Trophoblast cell (in vitro differentiated cells and primary cell): ENCODE data around the gene TMC6.
"Not testable (repeated sequence)": the region's sequence is repeated elsewhere in the genome, so short reads cannot be mapped to it uniquely, and the experiment has no call there.

ENCODE experiments used
- DNase-seq, 2 donors: peaks; one replicate each; pipeline ENCODE4 v3.0.0-alpha.2; 2016
- H2AFZ ChIP-seq: 2 replicates; pipeline ENCODE4 v1.6.1; 2013; ENCODE audit warnings: low read length, moderate library complexity, mild to moderate bottlenecking; ENCODE audit not compliant: insufficient read depth, poor library complexity
- H2AK5ac ChIP-seq: 2 replicates; pipeline ENCODE4 v1.6.1; 2013; ENCODE audit warnings: mild to moderate bottlenecking, low read length
- H2BK120ac ChIP-seq: 2 replicates; pipeline ENCODE4 v1.6.1; 2013; ENCODE audit warnings: low read length, mild to moderate bottlenecking, moderate library complexity; ENCODE audit not compliant: insufficient read depth, poor library complexity
- H2BK12ac ChIP-seq: 2 replicates; pipeline ENCODE4 v1.6.1; 2013; ENCODE audit warnings: mild to moderate bottlenecking, low read length, moderate library complexity
- H2BK5ac ChIP-seq: 2 replicates; pipeline ENCODE4 v1.6.1; 2013; ENCODE audit warnings: low read length, low read depth, moderate library complexity, mild to moderate bottlenecking; ENCODE audit not compliant: poor library complexity
- H3K14ac ChIP-seq: 2 replicates; pipeline ENCODE4 v1.6.1; 2013; ENCODE audit warnings: mild to moderate bottlenecking, low read length
- H3K18ac ChIP-seq: 2 replicates; pipeline ENCODE4 v1.6.1; 2013; ENCODE audit warnings: mild to moderate bottlenecking, low read length
- H3K23ac ChIP-seq: 2 replicates; pipeline ENCODE4 v1.6.1; 2013; ENCODE audit warnings: low read length
- H3K27ac ChIP-seq: 2 replicates; pipeline ENCODE4 v1.5.1; 2013; ENCODE audit warnings: low read depth, mild to moderate bottlenecking, inconsistent platforms, low read length, moderate library complexity
- H3K27me3 ChIP-seq: 2 replicates; pipeline ENCODE4 v1.6.1; 2013; ENCODE audit warnings: inconsistent platforms, mild to moderate bottlenecking, low read length, moderate library complexity; ENCODE audit not compliant: insufficient read depth
- H3K36me3 ChIP-seq, 2 experiments: 1 replicate in 1 of 2; 2 replicates in 1 of 2; pipeline ENCODE4 v1.6.1; 2013; ENCODE audit warnings: low read length in 2 of 2, mild to moderate bottlenecking in 2 of 2, moderate library complexity in 1 of 2; ENCODE audit not compliant: insufficient read depth in 2 of 2, control insufficient read depth in 1 of 2
- H3K4ac ChIP-seq: 2 replicates; pipeline ENCODE4 v1.6.1; 2013; ENCODE audit warnings: low read depth, mild to moderate bottlenecking, low read length, moderate library complexity
- H3K4me1 ChIP-seq, 2 experiments: 1 replicate in 1 of 2; 2 replicates in 1 of 2; pipeline ENCODE4 v1.6.1; 2013; ENCODE audit warnings: low read length in 2 of 2, mild to moderate bottlenecking in 2 of 2, moderate library complexity in 1 of 2; ENCODE audit not compliant: insufficient read depth in 2 of 2, control insufficient read depth in 1 of 2
- H3K4me2 ChIP-seq: 2 replicates; pipeline ENCODE4 v1.6.1; 2013; ENCODE audit warnings: inconsistent platforms, mild to moderate bottlenecking, low read length, moderate library complexity
- H3K4me3 ChIP-seq: 2 replicates; pipeline ENCODE4 v1.5.1; 2013; ENCODE audit warnings: mild to moderate bottlenecking, low read depth, low read length, inconsistent platforms
- H3K79me1 ChIP-seq: one replicate; pipeline ENCODE4 v1.6.1; 2013; ENCODE audit warnings: low read length
- H3K79me2 ChIP-seq: 2 replicates; pipeline ENCODE4 v1.6.1; 2013; ENCODE audit warnings: low read length, mild to moderate bottlenecking; ENCODE audit not compliant: control insufficient read depth, insufficient read depth, poor library complexity
- H3K9ac ChIP-seq: 2 replicates; pipeline ENCODE4 v1.6.1; 2013; ENCODE audit warnings: mild to moderate bottlenecking, low read length
- H3K9me3 ChIP-seq: 2 replicates; pipeline ENCODE4 v1.6.1; 2013; ENCODE audit warnings: low read depth, mild to moderate bottlenecking, control low read depth, inconsistent platforms, low read length; ENCODE audit not compliant: insufficient read depth
- H4K12ac ChIP-seq: 2 replicates; pipeline ENCODE4 v1.6.1; 2013; ENCODE audit warnings: low read depth, mild to moderate bottlenecking, low read length, moderate library complexity
- H4K8ac ChIP-seq: 2 replicates; pipeline ENCODE4 v1.6.1; 2013; ENCODE audit warnings: low read depth, mild to moderate bottlenecking, low read length, moderate library complexity
- H4K91ac ChIP-seq: one replicate; pipeline ENCODE4 v1.6.1; 2013; ENCODE audit warnings: low read depth, mild to moderate bottlenecking, low read length, moderate library complexity
- WGBS: extraction: QIAGEN DNeasy Blood & Tissue Kit; methylation state at CpG from one replicate; pipeline ENCODE4 v1.1.7; 2013; ENCODE audit warnings: missing lambda C conversion rate; ENCODE audit not compliant: insufficient read length, insufficient coverage; ENCODE audit errors: extremely low coverage; 5-methylcytosine and 5-hydroxymethylcytosine counted together

TMC6 gene

GRCh38 chr17:78174346-78174869 is 45.9 kb upstream of the TMC6 start:
- Histone ChIP-seq H3K23ac (no peak overlapping the region), H3K4ac (no peak overlapping the region), H2BK12ac (no peak overlapping the region), H3K18ac (no peak overlapping the region), H3K9me3 (peaks cover under 1% of the 10 kb centered on the region), H2AK5ac (no peak overlapping the region), H3K27ac (no peak overlapping the region), H4K8ac (no peak overlapping the region), H3K36me3 (peaks cover 44 to 48% of the 10 kb centered on the region in 2 experiments), H3K9ac (no peak overlapping the region), H3K79me1 (no peaks in the 10 kb centered on the region), H3K4me3 (no peak overlapping the region), H3K4me2 (no peak overlapping the region), H2BK5ac (no peak overlapping the region), H3K4me1 (peaks cover 3 to 12% of the 10 kb centered on the region in 2 experiments), H2AFZ (no peak overlapping the region), H3K79me2 (no peaks in the 10 kb centered on the region), H3K14ac (no peak overlapping the region), H3K27me3 (no peaks in the 10 kb centered on the region), H2BK120ac (no peak overlapping the region), H4K91ac (no peak overlapping the region), H4K12ac (no peak overlapping the region)
- peak in 1 of 2 donors; percentile 18 for DNase-seq
- no CpG with 5 or more reads among the region's 15 CpGs for WGBS

- Histone ChIP-seq H2BK5ac (no peak overlapping the region), H2AK5ac (no peak overlapping the region), H4K8ac (no peak overlapping the region), H3K4me3 (no peak overlapping the region), H4K91ac (no peak overlapping the region), H3K36me3 (peaks cover 32 to 36% of the 10 kb centered on the region in 2 experiments), H2BK12ac (no peak overlapping the region), H3K4me1 (peaks cover 5 to 14% of the 10 kb centered on the region in 2 experiments), H3K18ac (no peak overlapping the region), H3K4ac (no peak overlapping the region), H3K27ac (no peak overlapping the region), H3K4me2 (no peak overlapping the region), H3K79me2 (no peaks in the 10 kb centered on the region), H3K9ac (no peak overlapping the region), H3K14ac (no peak overlapping the region), H3K27me3 (no peaks in the 10 kb centered on the region), H2BK120ac (no peak overlapping the region), H3K79me1 (peaks cover 2% of the 10 kb centered on the region), H3K23ac (no peak overlapping the region), H4K12ac (no peak overlapping the region), H3K9me3 (no peaks in the 10 kb centered on the region), H2AFZ (no peak overlapping the region)
- no peak for DNase-seq
- no CpG with 5 or more reads among the region's 11 CpGs for WGBS
Measured at GRCh38 chr17:78173097-78173715, 44.7 kb upstream of the TMC6 start.

- H3K4ac ChIP-seq, result no peak overlapping the region
- H3K23ac ChIP-seq, result no peak overlapping the region
- H3K9ac ChIP-seq, result no peak overlapping the region
- WGBS, result no CpG with 5 or more reads among the region's 19 CpGs
- H2AK5ac ChIP-seq, result no peak overlapping the region
- H3K36me3 ChIP-seq, result peaks cover 29 to 33% of the 10 kb centered on the region in 2 experiments
- no peak overlapping the region for H4K12ac ChIP-seq
- H2BK12ac ChIP-seq, result no peak overlapping the region
- peaks cover 8 to 17% of the 10 kb centered on the region in 2 experiments for H3K4me1 ChIP-seq
- H3K14ac ChIP-seq, result no peak overlapping the region
- H3K27me3 ChIP-seq, result no peaks in the 10 kb centered on the region
- no peak for DNase-seq
- no peak overlapping the region for H3K4me2 ChIP-seq
- H3K9me3 ChIP-seq, result no peaks in the 10 kb centered on the region
- no peak overlapping the region for H2BK120ac ChIP-seq
- peaks cover 5% of the 10 kb centered on the region for H3K79me1 ChIP-seq
- H3K27ac ChIP-seq, result peak overlapping the region; percentile 2
- H4K91ac ChIP-seq, result no peak overlapping the region
- no peak overlapping the region for H4K8ac ChIP-seq
- H2AFZ ChIP-seq, result no peak overlapping the region
- H2BK5ac ChIP-seq, result no peak overlapping the region
- no peaks in the 10 kb centered on the region for H3K79me2 ChIP-seq
- H3K4me3 ChIP-seq, result no peak overlapping the region
- no peak overlapping the region for H3K18ac ChIP-seq
Measured at GRCh38 chr17:78172249-78173051, 43.9 kb upstream of the TMC6 start.

GRCh38 chr17:78171591-78172248 is 43.2 kb upstream of the TMC6 start:
- not testable (repeated sequence) for H3K4ac ChIP-seq, H3K18ac ChIP-seq, H3K14ac ChIP-seq, H4K91ac ChIP-seq, H3K4me3 ChIP-seq, H4K8ac ChIP-seq, H3K27me3 ChIP-seq, H3K9ac ChIP-seq, H3K79me1 ChIP-seq, H3K9me3 ChIP-seq, H2AFZ ChIP-seq, H3K23ac ChIP-seq, DNase-seq, H3K79me2 ChIP-seq, H2BK5ac ChIP-seq, H3K4me2 ChIP-seq, H2BK12ac ChIP-seq, H4K12ac ChIP-seq, H3K27ac ChIP-seq, H2AK5ac ChIP-seq, H2BK120ac ChIP-seq
- peaks cover 8 to 17% of the 10 kb centered on the region in 2 experiments for H3K4me1 ChIP-seq
- WGBS, result no CpG with 5 or more reads among the region's 19 CpGs
- peaks cover 29 to 33% of the 10 kb centered on the region in 2 experiments for H3K36me3 ChIP-seq
